WTC11 (cell line): Measurements from ENCODE around the gene MAPKAP1. TPM values are rescaled to one million over a fixed set of nuclear protein-coding genes. Genes with fewer than 3 reads are reported as not detected.
A peak's percentile ranks its signal among the peaks of the same experiment; 100 is the strongest.
"Not testable (repeated sequence)": the region's sequence is repeated elsewhere in the genome, so short reads cannot be mapped to it uniquely, and the experiment has no call there.

Experiments used
- ATAC-seq: fragments of 200-7000 bp; cut with Tn5 transposase; 2 replicates; pipeline ENCODE4 v1.10.0; 2021; ENCODE audit warnings: mild to moderate bottlenecking, moderate library complexity
- CTCF ChIA-PET: fragments of 300-600 bp; sonication (Branson Sonifier 250); formaldehyde crosslinking; loops from one replicate; lab custom pipeline; 2021; ENCODE audit warnings: antibody characterized with exemption; lab: Charles Lee
- POLR2A ChIA-PET: fragments of 350-600 bp; sonication (Branson Sonifier 250); formaldehyde crosslinking; loops from one replicate; lab custom pipeline; 2021; ENCODE audit warnings: antibody characterized with exemption; lab: Charles Lee
- DNase-seq: peaks from one replicate; pipeline ENCODE4 v3.0.0; 2021; ENCODE audit warnings: low spot score
- H3K27ac Mint-ChIP-seq: 2 replicates; pipeline ENCODE4 v1.8.0; 2021; ENCODE audit warnings: mixed read lengths
- H3K27me3 Mint-ChIP-seq: 2 replicates; pipeline ENCODE4 v1.8.0; 2021; ENCODE audit warnings: low read depth, mild to moderate bottlenecking, moderate library complexity, mixed read lengths
- H3K36me3 Mint-ChIP-seq: 2 replicates; pipeline ENCODE4 v1.8.0; 2021; ENCODE audit warnings: mixed read lengths
- H3K4me1 Mint-ChIP-seq: 2 replicates; pipeline ENCODE4 v1.8.0; 2022; ENCODE audit warnings: mixed read lengths
- H3K4me3 Mint-ChIP-seq: 2 replicates; pipeline ENCODE4 v1.8.0; 2021; ENCODE audit warnings: mild to moderate bottlenecking, moderate library complexity, mixed read lengths
- H3K9me3 Mint-ChIP-seq: 2 replicates; pipeline ENCODE4 v1.8.0; 2021; ENCODE audit warnings: mixed read lengths
- CTCF ChIP-seq: fragments of 200-600 bp; IDR thresholded peaks from 2 replicates; pipeline ENCODE4 v1.8.0; 2022; ENCODE audit warnings: antibody characterized with exemption
- ERG ChIP-seq: fragments of 250-450 bp; sonication (Bioruptor Pico); IDR thresholded peaks from 2 replicates; pipeline ENCODE4 v1.8.0; 2021; ENCODE audit warnings: mild to moderate bottlenecking
- FOXP1 ChIP-seq: sonication (generic); formaldehyde crosslinking; IDR thresholded peaks from 2 replicates; pipeline ENCODE4 v1.8.0; 2022; ENCODE audit warnings: missing genetic modification reagents, mild to moderate bottlenecking, moderate library complexity, borderline replicate concordance
- GTF2I ChIP-seq: fragments of 250-450 bp; sonication (Bioruptor Pico); conservative IDR thresholded peaks from 2 replicates; pipeline ENCODE4 v1.4.0; 2021; ENCODE audit warnings: mild to moderate bottlenecking
- SMAD3 ChIP-seq: sonication (generic); formaldehyde crosslinking; IDR thresholded peaks from 2 replicates; pipeline ENCODE4 v1.8.0; 2022; ENCODE audit warnings: missing genetic modification reagents, mild to moderate bottlenecking, borderline replicate concordance
- SMAD4 ChIP-seq: sonication (generic); formaldehyde crosslinking; IDR thresholded peaks from 2 replicates; pipeline ENCODE4 v1.8.0; 2022; ENCODE audit warnings: mild to moderate bottlenecking, missing genetic modification reagents
- USF1 ChIP-seq: sonication (generic); formaldehyde crosslinking; IDR thresholded peaks from 2 replicates; pipeline ENCODE4 v1.8.0; 2022; ENCODE audit warnings: mild to moderate bottlenecking, missing genetic modification reagents
- USF2 ChIP-seq: sonication (generic); formaldehyde crosslinking; IDR thresholded peaks from 2 replicates; pipeline ENCODE4 v1.8.1; 2023; ENCODE audit warnings: mild to moderate bottlenecking, missing genetic modification reagents, moderate library complexity
- ZBTB21 ChIP-seq: sonication (generic); formaldehyde crosslinking; IDR thresholded peaks from 2 replicates; pipeline ENCODE4 v1.8.1; 2023; ENCODE audit warnings: mild to moderate bottlenecking, missing genetic modification reagents, borderline replicate concordance
- ZMAT4 ChIP-seq: fragments of 250-450 bp; sonication (Bioruptor Pico); IDR thresholded peaks from 2 replicates; pipeline ENCODE4 v1.9.0; 2021; ENCODE audit warnings: mild to moderate bottlenecking
- ZNF317 ChIP-seq: sonication (generic); formaldehyde crosslinking; IDR thresholded peaks from 2 replicates; pipeline ENCODE4 v1.8.1; 2023; ENCODE audit warnings: low read depth, mild to moderate bottlenecking, moderate library complexity, missing genetic modification reagents, borderline replicate concordance
- ZNF425 ChIP-seq: fragments of 250-450 bp; sonication (Bioruptor Pico); conservative IDR thresholded peaks from 2 replicates; pipeline ENCODE4 v1.9.0; 2021; ENCODE audit warnings: mild to moderate bottlenecking
- total RNA-seq: library from RNA; stranded (reverse); gene quantifications from 3 replicates; pipeline ENCODE4 v1.2.3, GENCODE V29; 2021

The MAPKAP1 gene
- total RNA-seq, 1 experiment from 2014 or later: 111 TPM

- Mint-ChIP-seq H3K4me1 (peaks cover 3% of the 10 kb centered on the region; the same call in 1 of the 2 replicates), H3K36me3 (no peaks in the 10 kb centered on the region), H3K4me3 (no peak overlapping the region), H3K27ac (no peak overlapping the region), H3K9me3 (no peaks in the 10 kb centered on the region), H3K27me3 (no peaks in the 10 kb centered on the region)
- ATAC-seq: 0 out of 2 replicates have a peak, but pooled peaks have one; percentile 30
- POLR2A ChIA-PET: no interaction called here
- CTCF ChIA-PET: interaction anchor here (0.8 kb wide), 1 partner anchor 20 kb away, joined by 3 read pairs; no protein-coding TSS in a partner anchor
- no peak for DNase-seq
- no peak for TF ChIP-seq ZNF425
- TF ChIP-seq ZMAT4 (CRISPR knock-in tag): no peak
- no peak for TF ChIP-seq ZNF317 (CRISPR knock-in tag)
- no peak for TF ChIP-seq CTCF
- TF ChIP-seq ERG: no peak
- no peak for TF ChIP-seq USF1 (CRISPR knock-in tag)
- TF ChIP-seq SMAD4 (CRISPR knock-in tag): no peak
- TF ChIP-seq SMAD3: no peak
- no peak for TF ChIP-seq GTF2I (CRISPR knock-in tag)
- TF ChIP-seq FOXP1: no peak
- no peak for TF ChIP-seq USF2
Observed at GRCh38 chr9:125400725-125401716, 306.0 kb downstream of the MAPKAP1 start.

GRCh38 chr9:125400232-125400631 lies 306.8 kb downstream of the MAPKAP1 start:
- ATAC-seq, H3K4me1 Mint-ChIP-seq, H3K27ac Mint-ChIP-seq, H3K27me3 Mint-ChIP-seq, DNase-seq, H3K9me3 Mint-ChIP-seq, H3K36me3 Mint-ChIP-seq, POLR2A ChIA-PET, H3K4me3 Mint-ChIP-seq: not testable (repeated sequence)
- CTCF ChIA-PET: interaction anchor here (0.8 to 1.6 kb wide), 2 partner anchors 8 to 21 kb away, joined by 3 to 10 read pairs; no protein-coding TSS in a partner anchor

GRCh38 chr9:125399666-125400065 lies 307.3 kb downstream of the MAPKAP1 start:
- Mint-ChIP-seq H3K36me3 (no peaks in the 10 kb centered on the region), H3K27me3 (peaks cover 6% of the 10 kb centered on the region), H3K4me3 (no peak overlapping the region), H3K27ac (no peak overlapping the region), H3K9me3 (no peaks in the 10 kb centered on the region; the same call in 1 of the 2 replicates)
- POLR2A ChIA-PET: interaction anchor here (0.5 kb wide), 1 partner anchor 200 kb away, joined by 5 read pairs; no protein-coding TSS in a partner anchor
- ATAC-seq: no peak
- no peak for TF ChIP-seq ZBTB21
- TF ChIP-seq, all 79 proteins: peak for 0
- H3K4me1 Mint-ChIP-seq: peaks cover 3% of the 10 kb centered on the region; the same call in 1 of the 2 replicates
- DNase-seq: no peak
- CTCF ChIA-PET: interaction anchor here (0.6 to 1.6 kb wide), 4 partner anchors 8 to 74 kb away, joined by 3 to 10 read pairs (median 4); no protein-coding TSS in a partner anchor
